Suprapubic skin (tissue), 4 donors: ENCODE results near the gene SPNS1.

Experiments
- CTCF ChIP-seq, 2 donors: fragments of 200-600 bp in 1 of 2; fragments of 450-650 bp in 1 of 2; sonication (generic) in 1 of 2; IDR thresholded peaks; one replicate each; pipeline ENCODE4 v1.5.1; 2016 to 2019; ENCODE audit warnings: antibody characterized with exemption in 2 of 2, mild to moderate bottlenecking in 1 of 2, moderate library complexity in 1 of 2
- EP300 ChIP-seq: sonication (generic); formaldehyde crosslinking; IDR thresholded peaks from one replicate; pipeline ENCODE4 v1.6.1; 2017; ENCODE audit warnings: antibody characterized with exemption
- POLR2A ChIP-seq, 2 donors: fragments of 450-650 bp; IDR thresholded peaks; one replicate each; pipeline ENCODE4 v1.6.1; 2017; ENCODE audit warnings: antibody characterized with exemption in 2 of 2, mild to moderate bottlenecking in 2 of 2, moderate library complexity in 2 of 2
- POLR2AphosphoS5 ChIP-seq, 3 donors: sonication (generic); formaldehyde crosslinking; IDR thresholded peaks; one replicate each; pipeline ENCODE4 v1.6.1; 2017; ENCODE audit warnings: antibody characterized with exemption in 3 of 3

- TF ChIP-seq CTCF (IDR thresholded peaks at IDR 0.05) (no peak), POLR2A (IDR thresholded peaks at IDR 0.05) (no peak), EP300 (no peak), POLR2AphosphoS5 (IDR thresholded peaks at IDR 0.05) (no peak)
These were observed 37.2 kb upstream of the SPNS1 start for GRCh38 chr16:28937222-28937876.
